Neutrophil (primary cell): ENCODE data around the gene MTPN.

Experiments
- H3K27ac ChIP-seq: fragments of 200-600 bp; sonication (generic); 2 replicates; pipeline ENCODE4 v1.5.1; 2016; ENCODE audit warnings: mild to moderate bottlenecking, moderate library complexity
- H3K27me3 ChIP-seq: fragments of 200-600 bp; sonication (generic); 2 replicates; pipeline ENCODE4 v1.6.0; 2016; ENCODE audit warnings: mild to moderate bottlenecking
- H3K36me3 ChIP-seq: fragments of 200-600 bp; sonication (generic); 2 replicates; pipeline ENCODE4 v1.5.1; 2017
- H3K4me1 ChIP-seq, 2 experiments: fragments of 200-600 bp in 1 of 2; sonication (generic) in 1 of 2; 1 replicate in 1 of 2; 2 replicates in 1 of 2; pipeline versions ENCODE4 v1.5.1 to v1.6.1; 2013 to 2016; ENCODE audit warnings: low read depth in 1 of 2, low read length in 1 of 2, mild to moderate bottlenecking in 1 of 2, moderate library complexity in 1 of 2; ENCODE audit not compliant: control insufficient read depth in 1 of 2, insufficient read depth in 1 of 2
- H3K4me3 ChIP-seq, 2 experiments: fragments of 200-600 bp in 1 of 2; sonication (generic) in 1 of 2; 1 replicate in 1 of 2; 2 replicates in 1 of 2; pipeline ENCODE4 v1.5.1; 2013 to 2016; ENCODE audit warnings: low read depth in 1 of 2, low read length in 1 of 2, mild to moderate bottlenecking in 1 of 2, moderate library complexity in 1 of 2
- H3K9me3 ChIP-seq: fragments of 200-600 bp; sonication (generic); 2 replicates; pipeline ENCODE4 v1.5.1; 2016
- TF ChIP-seq, protein P1 (sequence below): fragments of 200-600 bp; sonication (generic); IDR thresholded peaks from 2 replicates; pipeline ENCODE4 v1.5.1; 2016; ENCODE audit warnings: antibody characterized with exemption

Gene MTPN

DNA sequence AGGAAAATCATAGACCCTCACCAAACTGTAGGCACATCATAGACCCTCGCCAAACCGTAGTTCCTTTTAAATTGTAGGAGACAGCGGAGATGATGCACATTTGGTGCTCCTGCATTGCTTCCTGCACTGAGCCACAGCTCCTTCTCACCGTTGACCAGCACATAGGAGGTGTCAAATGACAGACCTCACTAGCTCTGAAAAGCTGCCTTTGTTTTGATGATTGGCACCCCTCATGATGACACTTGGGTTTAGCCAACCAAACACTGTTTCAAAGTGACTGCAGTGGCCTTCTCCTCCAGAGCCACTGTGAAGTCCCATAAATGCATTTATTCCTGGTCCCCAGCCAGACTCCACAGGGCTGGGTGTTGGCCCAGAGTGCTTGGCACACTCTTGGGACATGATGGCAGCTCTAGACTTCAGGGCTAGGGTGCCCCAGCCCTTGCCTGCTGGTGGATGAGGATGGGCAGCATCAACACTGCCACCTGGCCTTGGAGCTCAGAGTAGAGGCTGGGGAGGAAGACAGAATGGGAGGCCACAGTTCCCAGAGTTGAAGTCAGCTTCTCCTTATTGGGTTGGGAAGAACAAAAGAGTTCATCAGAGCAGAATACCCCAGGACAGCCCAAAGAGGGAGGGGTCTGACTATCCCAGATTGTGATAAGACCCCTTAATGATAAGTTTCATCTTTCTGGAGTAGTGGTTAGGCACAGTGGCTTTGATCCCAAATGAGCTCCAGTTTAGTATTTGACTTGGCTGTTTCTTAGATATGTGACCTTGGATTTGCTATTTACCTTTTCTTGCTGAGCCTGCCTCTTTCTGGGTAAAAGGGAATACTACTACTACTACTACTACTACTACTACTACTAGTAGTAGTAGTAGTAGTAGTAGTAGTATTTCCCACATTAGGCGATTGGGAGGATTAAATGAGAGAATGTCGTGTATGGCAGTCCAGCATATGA, 75.3 kb downstream of the MTPN start:
- no peaks in the 10 kb centered on the region for H3K9me3 ChIP-seq
- peaks cover 9 to 15% of the 10 kb centered on the region in 2 experiments for H3K4me1 ChIP-seq
- no peaks in the 10 kb centered on the region for H3K27me3 ChIP-seq
- TF ChIP-seq, protein P1, sequence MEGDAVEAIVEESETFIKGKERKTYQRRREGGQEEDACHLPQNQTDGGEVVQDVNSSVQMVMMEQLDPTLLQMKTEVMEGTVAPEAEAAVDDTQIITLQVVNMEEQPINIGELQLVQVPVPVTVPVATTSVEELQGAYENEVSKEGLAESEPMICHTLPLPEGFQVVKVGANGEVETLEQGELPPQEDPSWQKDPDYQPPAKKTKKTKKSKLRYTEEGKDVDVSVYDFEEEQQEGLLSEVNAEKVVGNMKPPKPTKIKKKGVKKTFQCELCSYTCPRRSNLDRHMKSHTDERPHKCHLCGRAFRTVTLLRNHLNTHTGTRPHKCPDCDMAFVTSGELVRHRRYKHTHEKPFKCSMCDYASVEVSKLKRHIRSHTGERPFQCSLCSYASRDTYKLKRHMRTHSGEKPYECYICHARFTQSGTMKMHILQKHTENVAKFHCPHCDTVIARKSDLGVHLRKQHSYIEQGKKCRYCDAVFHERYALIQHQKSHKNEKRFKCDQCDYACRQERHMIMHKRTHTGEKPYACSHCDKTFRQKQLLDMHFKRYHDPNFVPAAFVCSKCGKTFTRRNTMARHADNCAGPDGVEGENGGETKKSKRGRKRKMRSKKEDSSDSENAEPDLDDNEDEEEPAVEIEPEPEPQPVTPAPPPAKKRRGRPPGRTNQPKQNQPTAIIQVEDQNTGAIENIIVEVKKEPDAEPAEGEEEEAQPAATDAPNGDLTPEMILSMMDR = no peak
- no peak overlapping the region for H3K27ac ChIP-seq
- no peak overlapping the region for H3K4me3 ChIP-seq
- no peaks in the 10 kb centered on the region for H3K36me3 ChIP-seq

DNA sequence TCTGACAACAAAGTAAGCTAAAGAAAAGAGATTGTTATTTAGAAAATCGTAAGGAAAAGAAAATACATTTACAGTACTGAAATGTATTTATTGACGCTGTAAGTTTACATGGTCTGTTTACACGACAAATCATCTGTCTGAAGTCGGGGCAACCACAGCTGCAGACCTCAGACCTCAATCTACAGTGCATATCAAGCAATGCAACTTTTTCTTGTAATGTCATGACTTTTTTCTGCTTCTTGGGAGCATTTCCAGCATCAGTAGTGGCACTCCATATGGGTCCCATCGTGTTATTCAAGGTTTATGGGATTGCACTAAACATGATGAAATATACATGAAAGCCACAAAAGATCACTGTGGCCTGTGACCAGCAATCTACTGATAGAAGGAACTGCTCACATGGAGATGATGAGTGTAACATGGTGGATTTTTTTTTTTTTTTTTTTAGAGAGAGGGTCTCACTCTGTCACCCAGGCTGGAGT, 77.1 kb downstream of the MTPN start:
- no peak overlapping the region for H3K27ac ChIP-seq
- H3K36me3 ChIP-seq = no peaks in the 10 kb centered on the region
- no peaks in the 10 kb centered on the region for H3K9me3 ChIP-seq
- peaks cover under 1 to 1% of the 10 kb centered on the region in 2 experiments for H3K4me1 ChIP-seq
- no peak overlapping the region for H3K4me3 ChIP-seq
- TF ChIP-seq, protein P1 = no peak
- no peaks in the 10 kb centered on the region for H3K27me3 ChIP-seq

DNA sequence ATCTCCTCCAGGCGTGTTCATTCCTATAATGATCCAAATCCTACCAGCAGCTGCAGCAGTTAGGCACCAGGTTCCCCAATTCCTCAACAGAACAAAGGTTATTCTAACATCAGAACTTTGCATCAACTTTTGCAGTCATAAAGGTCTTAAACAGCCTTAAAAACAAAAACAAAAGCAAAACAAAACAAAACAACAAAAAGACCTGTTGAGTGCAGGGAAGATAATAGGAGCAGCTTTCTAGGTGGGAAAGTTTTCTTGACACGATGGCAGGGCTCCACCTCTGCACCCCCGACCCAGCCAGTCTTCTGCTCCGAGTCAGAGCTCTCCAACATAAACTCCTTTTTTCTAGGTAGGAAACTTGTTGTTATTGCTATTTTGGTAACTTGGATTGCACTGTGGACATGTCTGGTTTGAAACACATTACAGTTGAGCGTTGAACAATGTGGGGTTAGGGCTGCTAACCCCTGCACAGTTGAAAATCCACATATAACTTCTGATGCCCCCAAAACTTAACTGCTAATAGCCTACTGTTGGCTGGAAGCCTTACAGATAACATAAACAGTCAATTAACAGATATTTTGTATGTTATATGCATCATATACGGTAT, 77.6 kb downstream of the MTPN start:
- no peaks in the 10 kb centered on the region for H3K9me3 ChIP-seq
- H3K4me3 ChIP-seq = no peak overlapping the region
- TF ChIP-seq, protein P1 = no peak
- H3K36me3 ChIP-seq = no peaks in the 10 kb centered on the region
- no peaks in the 10 kb centered on the region for H3K27me3 ChIP-seq
- no peaks in the 10 kb centered on the region for H3K4me1 ChIP-seq
- no peak overlapping the region for H3K27ac ChIP-seq

DNA sequence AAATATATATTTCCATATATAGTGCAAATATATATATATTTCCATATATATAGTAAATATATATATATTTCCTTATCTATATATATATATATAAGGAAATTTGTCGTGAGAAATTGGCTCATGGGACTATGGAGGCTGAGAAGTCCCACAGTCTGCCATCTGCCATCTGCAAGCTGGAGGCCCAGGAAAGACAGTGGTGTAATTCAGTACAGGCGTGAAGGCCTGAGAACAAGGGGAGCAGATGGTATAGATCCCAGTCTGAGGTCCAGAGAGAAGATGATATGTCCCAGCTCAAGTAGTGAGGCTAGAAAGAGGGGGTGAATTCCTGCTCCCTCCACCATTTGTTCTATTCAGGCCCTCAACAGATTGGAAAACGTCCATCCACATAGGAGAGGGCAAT, 78.9 kb downstream of the MTPN start:
- Histone ChIP-seq H3K36me3 (no peaks in the 10 kb centered on the region), H3K27me3 (no peaks in the 10 kb centered on the region), H3K4me3 (no peak overlapping the region), H3K4me1 (no peaks in the 10 kb centered on the region), H3K9me3 (no peaks in the 10 kb centered on the region), H3K27ac (no peak overlapping the region)
- TF ChIP-seq, protein P1 = no peak

DNA sequence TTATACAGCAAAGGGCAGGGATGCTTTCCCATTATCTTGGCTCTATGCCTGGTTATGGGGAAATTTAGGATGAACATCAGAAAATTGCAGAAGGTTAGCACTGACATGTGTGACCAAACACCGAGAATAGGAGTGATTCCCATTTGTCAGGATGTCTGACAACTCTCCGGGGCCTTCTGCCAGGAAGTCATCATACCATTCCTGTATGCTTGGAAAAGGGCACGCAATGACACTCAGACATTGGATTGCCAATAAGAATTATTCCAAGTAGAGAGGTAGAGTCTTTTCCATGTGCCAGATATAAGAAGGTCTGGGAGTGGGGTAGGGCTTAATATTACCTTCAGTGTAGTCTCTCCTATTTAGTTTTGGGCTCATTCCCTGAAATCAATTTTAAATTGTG, 82.3 kb downstream of the MTPN start:
- Histone ChIP-seq H3K4me1 (no peaks in the 10 kb centered on the region), H3K27me3 (no peaks in the 10 kb centered on the region), H3K9me3 (no peaks in the 10 kb centered on the region), H3K27ac (no peak overlapping the region), H3K36me3 (no peaks in the 10 kb centered on the region), H3K4me3 (no peak overlapping the region)
- TF ChIP-seq, protein P1 = no peak
